HEK293 (cell line): ENCODE measurements around the gene ARHGAP15.

Source experiments
- ZNF140 ChIP-seq: fragments of 450-650 bp; formaldehyde crosslinking; IDR thresholded peaks from 2 replicates; pipeline ENCODE4 v1.5.1; 2016; ENCODE audit warnings: missing biosample characterization, missing genetic modification characterization
- ZNF174 ChIP-seq: fragments of 450-650 bp; formaldehyde crosslinking; IDR thresholded peaks from 2 replicates; pipeline ENCODE4 v1.5.0; 2017; ENCODE audit warnings: missing biosample characterization, mild to moderate bottlenecking, missing genetic modification characterization

GRCh38 chr2:143736904-143737303 lies 607.7 kb downstream of the ARHGAP15 start:
- no peak for TF ChIP-seq ZNF140 (tag by site-specific recombination)
- TF ChIP-seq ZNF174 (tag by site-specific recombination), result no peak
